ENCODE data around the gene LRP5.

DNA sequence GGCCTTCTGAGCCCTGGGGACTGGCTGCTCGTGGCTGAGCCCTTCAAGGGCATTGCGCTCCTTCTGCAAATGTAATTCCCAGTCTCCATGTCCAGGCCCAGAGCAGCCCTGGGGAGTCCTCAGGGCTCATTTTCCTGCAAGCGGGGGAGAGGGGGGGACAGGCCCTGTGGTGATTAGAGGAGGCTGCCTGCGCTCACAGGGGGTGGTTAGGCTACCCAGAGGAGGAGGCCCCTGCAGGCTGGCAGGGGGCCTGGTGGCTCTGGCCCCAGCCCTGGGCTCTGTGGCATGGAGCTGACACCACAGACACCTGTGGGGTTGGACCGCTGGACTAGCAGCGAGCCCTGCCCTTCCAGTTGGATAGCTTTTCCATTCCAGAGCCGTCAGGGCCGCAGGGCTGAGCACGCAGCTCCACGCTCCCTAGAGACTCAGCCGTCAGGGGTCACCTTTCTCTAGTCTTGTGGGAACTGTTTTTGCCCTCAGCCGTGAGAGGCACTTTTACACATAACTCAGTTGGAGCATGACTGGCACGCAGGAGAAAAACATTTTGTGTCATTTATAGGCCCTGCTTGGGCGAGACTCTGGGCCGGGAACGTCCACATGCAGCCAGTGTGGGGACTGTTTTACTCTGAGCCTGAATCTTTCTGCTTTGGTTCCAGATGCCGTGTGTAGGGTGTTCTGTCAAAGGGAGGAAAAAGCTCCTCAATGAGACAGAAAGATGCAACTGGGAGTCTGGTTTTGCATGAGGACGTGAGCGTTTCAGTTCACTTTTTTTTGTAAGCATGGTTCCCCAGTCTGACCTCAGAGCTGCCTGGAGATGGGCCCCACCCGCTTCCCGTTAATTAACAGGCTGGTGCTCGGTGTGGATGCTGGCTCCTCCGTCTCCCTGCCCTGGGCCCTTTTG, 58.1 kb downstream of the LRP5 start:
- TF ChIP-seq POLR2AphosphoS5 (IDR thresholded peaks at IDR 0.05; ENCODE audit: low read depth, low read length) = no peak
- TF ChIP-seq TAF1 (IDR thresholded peaks at IDR 0.05; ENCODE audit: borderline replicate concordance, insufficient read depth, low read length) = no peak
- TF ChIP-seq, protein P1, sequence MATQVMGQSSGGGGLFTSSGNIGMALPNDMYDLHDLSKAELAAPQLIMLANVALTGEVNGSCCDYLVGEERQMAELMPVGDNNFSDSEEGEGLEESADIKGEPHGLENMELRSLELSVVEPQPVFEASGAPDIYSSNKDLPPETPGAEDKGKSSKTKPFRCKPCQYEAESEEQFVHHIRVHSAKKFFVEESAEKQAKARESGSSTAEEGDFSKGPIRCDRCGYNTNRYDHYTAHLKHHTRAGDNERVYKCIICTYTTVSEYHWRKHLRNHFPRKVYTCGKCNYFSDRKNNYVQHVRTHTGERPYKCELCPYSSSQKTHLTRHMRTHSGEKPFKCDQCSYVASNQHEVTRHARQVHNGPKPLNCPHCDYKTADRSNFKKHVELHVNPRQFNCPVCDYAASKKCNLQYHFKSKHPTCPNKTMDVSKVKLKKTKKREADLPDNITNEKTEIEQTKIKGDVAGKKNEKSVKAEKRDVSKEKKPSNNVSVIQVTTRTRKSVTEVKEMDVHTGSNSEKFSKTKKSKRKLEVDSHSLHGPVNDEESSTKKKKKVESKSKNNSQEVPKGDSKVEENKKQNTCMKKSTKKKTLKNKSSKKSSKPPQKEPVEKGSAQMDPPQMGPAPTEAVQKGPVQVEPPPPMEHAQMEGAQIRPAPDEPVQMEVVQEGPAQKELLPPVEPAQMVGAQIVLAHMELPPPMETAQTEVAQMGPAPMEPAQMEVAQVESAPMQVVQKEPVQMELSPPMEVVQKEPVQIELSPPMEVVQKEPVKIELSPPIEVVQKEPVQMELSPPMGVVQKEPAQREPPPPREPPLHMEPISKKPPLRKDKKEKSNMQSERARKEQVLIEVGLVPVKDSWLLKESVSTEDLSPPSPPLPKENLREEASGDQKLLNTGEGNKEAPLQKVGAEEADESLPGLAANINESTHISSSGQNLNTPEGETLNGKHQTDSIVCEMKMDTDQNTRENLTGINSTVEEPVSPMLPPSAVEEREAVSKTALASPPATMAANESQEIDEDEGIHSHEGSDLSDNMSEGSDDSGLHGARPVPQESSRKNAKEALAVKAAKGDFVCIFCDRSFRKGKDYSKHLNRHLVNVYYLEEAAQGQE (IDR thresholded peaks at IDR 0.05; ENCODE audit: insufficient read depth in 1 of 2, low read depth in 2 of 2, low read length in 2 of 2) = no peak
